ENCODE results near the gene ID2. TPM values are rescaled to one million over a fixed set of nuclear protein-coding genes. Genes with fewer than 3 reads are reported as not detected.

Gene ID2
- total RNA-seq, 2 experiments from 2014 or later = 238 to 242 TPM

DNA sequence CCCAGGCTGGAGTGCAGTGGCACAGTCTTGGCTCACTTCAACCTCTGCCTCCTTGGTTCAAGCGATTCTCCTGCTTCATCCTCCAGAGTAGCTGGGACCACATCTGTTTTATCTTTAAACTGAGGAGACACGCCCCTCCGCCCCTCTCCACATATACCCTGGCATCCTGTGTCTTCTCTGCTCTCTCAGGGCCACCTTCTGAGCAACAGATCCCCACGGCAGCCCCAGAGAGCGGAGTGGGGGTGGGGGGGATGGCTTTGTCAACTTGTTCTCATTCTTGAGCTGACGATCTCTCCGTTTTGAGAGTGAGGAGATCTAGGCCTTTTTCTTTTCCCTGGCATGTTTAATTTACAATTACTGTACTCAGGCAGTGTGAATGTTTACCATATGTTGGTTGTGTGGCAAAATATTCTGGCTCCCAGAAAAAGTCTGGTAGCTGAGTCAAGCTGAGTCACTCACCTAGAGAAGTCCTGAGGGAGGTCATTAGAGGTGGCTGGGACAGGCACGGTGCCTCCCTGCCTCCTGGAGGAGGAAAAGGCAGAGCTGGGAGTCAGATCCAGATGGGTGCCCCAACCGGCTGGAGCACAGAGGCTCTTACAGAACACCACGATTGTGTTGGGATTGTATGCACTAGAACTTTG lies 19.5 kb upstream of the ID2 start:
- Mint-ChIP-seq H3K9me3 (no peaks in the 10 kb centered on the region), H3K4me1 (ENCODE audit: low read depth) (peaks cover 25% of the 10 kb centered on the region), H3K27ac (no peak overlapping the region), H3K27me3 (no peaks in the 10 kb centered on the region), H3K36me3 (ENCODE audit: low read depth) (no peaks in the 10 kb centered on the region), H3K4me3 (no peak overlapping the region)
- H3K36me3 ChIP-seq (ENCODE audit: insufficient read depth, low read length) = no peaks in the 10 kb centered on the region
- no peak overlapping the region for H3K27ac ChIP-seq (ENCODE audit: low read depth in 1 of 2, low read length in 2 of 2)
- H3K27me3 ChIP-seq (ENCODE audit: control insufficient read depth in 1 of 2, insufficient read depth in 2 of 2, low read length in 2 of 2) = no peaks in the 10 kb centered on the region
- intact Hi-C loops (cut with DNase I, micrococcal nuclease) = no loop called here
- DNase-seq (no peak), ATAC-seq (ENCODE audit: poor library complexity) (no peak)
- no peaks in the 10 kb centered on the region for H3K9me3 ChIP-seq (ENCODE audit: control insufficient read depth in 1 of 2, insufficient read depth in 1 of 2, low read length in 2 of 2)
- ChIA-PET POLR2A (no interaction called here), CTCF (no interaction called here)
- peaks cover 20% of the 10 kb centered on the region for H3K4me1 ChIP-seq (ENCODE audit: insufficient read depth, low read length)
- H3K4me3 ChIP-seq (ENCODE audit: low read length) = no peak overlapping the region
- TF ChIP-seq, protein P1, sequence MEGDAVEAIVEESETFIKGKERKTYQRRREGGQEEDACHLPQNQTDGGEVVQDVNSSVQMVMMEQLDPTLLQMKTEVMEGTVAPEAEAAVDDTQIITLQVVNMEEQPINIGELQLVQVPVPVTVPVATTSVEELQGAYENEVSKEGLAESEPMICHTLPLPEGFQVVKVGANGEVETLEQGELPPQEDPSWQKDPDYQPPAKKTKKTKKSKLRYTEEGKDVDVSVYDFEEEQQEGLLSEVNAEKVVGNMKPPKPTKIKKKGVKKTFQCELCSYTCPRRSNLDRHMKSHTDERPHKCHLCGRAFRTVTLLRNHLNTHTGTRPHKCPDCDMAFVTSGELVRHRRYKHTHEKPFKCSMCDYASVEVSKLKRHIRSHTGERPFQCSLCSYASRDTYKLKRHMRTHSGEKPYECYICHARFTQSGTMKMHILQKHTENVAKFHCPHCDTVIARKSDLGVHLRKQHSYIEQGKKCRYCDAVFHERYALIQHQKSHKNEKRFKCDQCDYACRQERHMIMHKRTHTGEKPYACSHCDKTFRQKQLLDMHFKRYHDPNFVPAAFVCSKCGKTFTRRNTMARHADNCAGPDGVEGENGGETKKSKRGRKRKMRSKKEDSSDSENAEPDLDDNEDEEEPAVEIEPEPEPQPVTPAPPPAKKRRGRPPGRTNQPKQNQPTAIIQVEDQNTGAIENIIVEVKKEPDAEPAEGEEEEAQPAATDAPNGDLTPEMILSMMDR (IDR thresholded peaks at IDR 0.05) = no peak

DNA sequence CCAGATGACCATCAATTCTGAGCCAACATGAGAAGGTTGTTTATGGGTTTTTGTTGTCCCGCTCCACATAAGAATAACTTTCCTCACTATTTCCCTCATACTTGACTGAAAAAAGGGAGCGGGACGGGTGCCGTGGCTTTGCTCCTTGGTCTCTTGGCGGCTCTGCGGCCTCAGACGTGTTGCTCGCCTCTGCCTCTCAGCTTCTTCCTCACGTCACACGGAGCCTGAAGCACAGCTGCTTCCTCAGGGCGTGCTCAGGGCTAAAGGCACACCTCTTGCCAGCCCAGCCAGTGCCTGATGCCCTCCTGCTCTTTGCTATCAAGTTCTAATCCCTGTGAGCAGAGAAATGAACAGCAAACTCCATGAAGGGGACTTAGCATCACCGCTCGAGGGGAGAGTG lies 17.9 kb upstream of the ID2 start:
- ChIA-PET POLR2A (interaction anchor here (1.0 kb wide), 1 partner anchor 18 kb away, joined by 4 read pairs; the partner anchor contains the start of gene ID2), CTCF (no interaction called here)
- Mint-ChIP-seq H3K4me3 (no peak overlapping the region), H3K27me3 (no peaks in the 10 kb centered on the region), H3K36me3 (ENCODE audit: low read depth) (no peaks in the 10 kb centered on the region), H3K27ac (no peak overlapping the region), H3K4me1 (ENCODE audit: low read depth) (peaks cover 24% of the 10 kb centered on the region), H3K9me3 (no peaks in the 10 kb centered on the region)
- no peak overlapping the region for H3K27ac ChIP-seq (ENCODE audit: low read depth in 1 of 2, low read length in 2 of 2)
- no peak overlapping the region for H3K4me3 ChIP-seq (ENCODE audit: low read length)
- DNase-seq (peak in 4 of 14 experiments; percentile 10 to 37 (median 25)), ATAC-seq (ENCODE audit: poor library complexity) (no peak)
- no peaks in the 10 kb centered on the region for H3K36me3 ChIP-seq (ENCODE audit: insufficient read depth, low read length)
- peaks cover 17% of the 10 kb centered on the region for H3K4me1 ChIP-seq (ENCODE audit: insufficient read depth, low read length)
- H3K27me3 ChIP-seq (ENCODE audit: control insufficient read depth in 1 of 2, insufficient read depth in 2 of 2, low read length in 2 of 2) = no peaks in the 10 kb centered on the region
- TF ChIP-seq, protein P1 (IDR thresholded peaks at IDR 0.05) = no peak
- H3K9me3 ChIP-seq (ENCODE audit: control insufficient read depth in 1 of 2, insufficient read depth in 1 of 2, low read length in 2 of 2) = no peaks in the 10 kb centered on the region
- intact Hi-C loops (cut with DNase I, micrococcal nuclease) = no loop called here

DNA sequence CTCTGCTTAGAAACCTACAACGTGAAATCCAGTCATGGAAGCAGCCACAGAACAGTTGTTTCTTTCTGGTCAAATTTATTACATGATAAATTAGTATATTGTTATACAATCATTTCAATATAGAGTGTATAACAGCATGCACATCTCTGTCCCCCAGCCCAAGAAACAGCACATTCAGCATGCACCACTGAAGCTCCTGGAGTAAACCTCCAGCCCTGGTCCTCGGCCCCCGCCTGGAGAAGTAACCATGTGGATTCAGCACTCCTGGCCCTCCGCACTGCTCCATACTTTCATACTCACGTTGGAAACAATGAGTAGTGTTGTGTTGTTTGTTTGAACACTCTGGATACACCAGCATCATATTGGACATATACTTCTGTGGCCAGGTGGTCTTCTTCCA lies 15.3 kb upstream of the ID2 start:
- H3K9me3 ChIP-seq (ENCODE audit: control insufficient read depth in 1 of 2, insufficient read depth in 1 of 2, low read length in 2 of 2) = no peaks in the 10 kb centered on the region
- intact Hi-C loops (cut with DNase I, micrococcal nuclease) = no loop called here
- peaks cover 24% of the 10 kb centered on the region for H3K4me1 Mint-ChIP-seq (ENCODE audit: low read depth)
- peaks cover 0 to 5% of the 10 kb centered on the region in 2 experiments for H3K27me3 ChIP-seq (ENCODE audit: control insufficient read depth in 1 of 2, insufficient read depth in 2 of 2, low read length in 2 of 2)
- ATAC-seq (ENCODE audit: poor library complexity) (no peak), DNase-seq (no peak)
- H3K27ac ChIP-seq (ENCODE audit: low read depth in 1 of 2, low read length in 2 of 2) = no peak overlapping the region
- no peaks in the 10 kb centered on the region for H3K36me3 Mint-ChIP-seq (ENCODE audit: low read depth)
- H3K36me3 ChIP-seq (ENCODE audit: insufficient read depth, low read length) = no peaks in the 10 kb centered on the region
- no peak overlapping the region for H3K4me3 ChIP-seq (ENCODE audit: low read length)
- no peaks in the 10 kb centered on the region for H3K9me3 Mint-ChIP-seq
- H3K27me3 Mint-ChIP-seq = peaks cover 2% of the 10 kb centered on the region
- TF ChIP-seq, protein P1 (IDR thresholded peaks at IDR 0.05) = no peak
- CTCF ChIA-PET = no interaction called here
- no peak overlapping the region for H3K27ac Mint-ChIP-seq
- H3K4me1 ChIP-seq (ENCODE audit: insufficient read depth, low read length) = peaks cover 17% of the 10 kb centered on the region
- no peak overlapping the region for H3K4me3 Mint-ChIP-seq
- POLR2A ChIA-PET = interaction anchor here (0.8 kb wide), 1 partner anchor 15 kb away, joined by 4 read pairs; the partner anchor contains the start of gene ID2
